GM20000 (cell line): Measurements from ENCODE around the gene FBXO42.
"Not testable (repeated sequence)": the region's sequence is repeated elsewhere in the genome, so short reads cannot be mapped to it uniquely, and the experiment has no call there.

Experiments
- DNase-seq: peaks from one replicate; pipeline ENCODE4 v3.0.0; 2012; ENCODE audit warnings: low spot score
- CTCF ChIP-seq: IDR thresholded peaks from 2 replicates; pipeline ENCODE4 v1.5.1; 2012; ENCODE audit warnings: mild to moderate bottlenecking, control low read depth; ENCODE audit errors: extremely low read depth, missing control alignments

FBXO42 gene

DNA sequence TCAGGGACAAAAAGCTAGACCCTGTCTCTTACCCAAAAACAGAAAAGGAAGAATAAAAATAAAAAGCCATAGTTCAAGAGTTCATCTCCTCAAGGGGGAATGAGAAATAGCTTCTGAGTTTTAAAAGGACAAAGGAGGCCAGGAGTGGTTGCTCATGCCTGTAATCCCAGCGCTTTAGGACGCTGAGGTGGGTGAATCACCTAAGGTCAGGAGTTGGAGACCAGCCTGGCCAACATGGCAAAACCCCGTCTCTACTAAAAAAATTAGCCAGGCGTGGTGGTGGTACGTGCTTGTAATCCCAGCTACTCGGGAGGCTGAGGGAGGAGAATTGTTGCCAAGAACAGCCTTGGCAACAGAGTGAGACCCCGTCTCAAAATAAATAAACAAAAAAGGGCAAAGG lies 76.7 kb downstream of the FBXO42 start:
- no peak for DNase-seq
- TF ChIP-seq CTCF: no peak

- no peak for TF ChIP-seq CTCF
- no peak for DNase-seq
Measured at GRCh38 chr1:16267690-16268180, 84.5 kb downstream of the FBXO42 start.

GRCh38 chr1:16266411-16267118 lies 85.7 kb downstream of the FBXO42 start:
- DNase-seq: no peak
- no peak for TF ChIP-seq CTCF

DNA sequence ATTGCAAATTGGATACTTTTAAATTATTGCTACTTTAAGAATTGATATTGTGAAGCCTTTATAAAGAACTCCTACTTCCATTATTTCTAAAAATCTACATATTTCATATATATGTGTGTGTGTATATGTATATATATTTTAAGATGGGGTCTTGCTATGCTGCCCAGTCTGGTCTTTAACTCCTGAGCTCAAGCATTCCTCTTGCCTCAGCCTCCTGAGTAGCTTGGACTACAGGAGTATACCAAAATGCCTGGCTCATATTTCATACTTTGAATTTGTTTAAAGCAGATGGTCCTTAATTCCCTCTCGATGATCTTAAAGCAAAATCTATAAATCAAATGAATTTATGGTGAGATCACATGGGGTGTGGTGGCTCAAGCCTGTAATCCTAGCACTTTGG lies 90.2 kb downstream of the FBXO42 start:
- DNase-seq: no peak
- TF ChIP-seq CTCF: no peak

DNA sequence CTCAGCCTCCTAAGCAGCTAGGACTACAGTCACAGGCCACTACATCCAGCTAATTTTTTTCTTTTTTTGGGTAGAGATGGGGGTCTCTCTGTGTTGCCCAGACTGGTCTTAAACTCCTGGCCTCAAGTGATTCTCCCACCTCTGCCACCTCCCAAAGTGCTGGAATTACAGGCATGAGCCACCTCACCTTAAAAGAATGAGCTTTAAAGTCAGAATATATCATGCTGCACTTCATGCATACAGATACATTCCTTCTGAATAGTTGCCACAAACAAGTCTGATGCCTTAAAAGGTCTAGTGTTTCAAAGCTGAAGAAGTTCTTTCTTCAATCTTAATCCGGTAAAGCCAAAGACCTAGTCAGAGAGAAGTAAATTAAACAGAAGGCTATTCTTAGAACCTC lies 91.5 kb downstream of the FBXO42 start:
- no peak for DNase-seq
- TF ChIP-seq CTCF: no peak

DNA sequence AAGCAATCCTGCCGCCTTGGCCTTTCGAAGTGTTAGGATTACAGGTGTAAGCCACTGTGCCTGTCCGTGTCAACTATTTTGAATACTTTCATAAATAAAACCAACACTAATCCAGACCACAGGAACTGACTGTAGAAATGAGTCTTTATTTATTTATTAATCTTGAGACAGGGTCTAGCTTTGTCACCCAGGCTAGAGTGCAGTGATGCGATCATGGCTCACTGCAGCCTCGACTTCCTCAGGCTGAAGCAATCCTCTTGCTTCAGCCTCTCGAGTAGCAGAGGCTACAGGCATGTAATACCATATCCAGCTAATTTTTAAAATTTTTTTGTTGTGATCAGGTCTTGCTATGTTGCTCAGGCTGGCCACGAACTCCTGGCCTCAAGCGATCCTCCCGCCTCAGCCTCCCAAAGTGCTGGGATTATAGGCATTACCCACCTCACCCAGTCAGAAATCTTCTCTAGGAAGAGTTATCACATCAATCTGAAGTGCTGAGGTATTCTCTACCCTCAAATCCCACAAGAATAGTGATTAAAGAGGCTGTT lies 93.6 kb downstream of the FBXO42 start:
- no peak for DNase-seq
- TF ChIP-seq CTCF: no peak

- DNase-seq: no peak
- no peak for TF ChIP-seq CTCF
Measured at GRCh38 chr1:16257968-16258367, 94.3 kb downstream of the FBXO42 start.

- DNase-seq: not testable (repeated sequence)
Measured at GRCh38 chr1:16257556-16257955, 94.7 kb downstream of the FBXO42 start.
